Astrocyte (in vitro differentiated cells and primary cell): ENCODE data around the gene CLEC4G.

Source experiments
- CTCF ChIP-seq: IDR thresholded peaks from 2 replicates; pipeline ENCODE4 v1.5.1; 2011; ENCODE audit warnings: low read depth, mild to moderate bottlenecking, inconsistent platforms, low read length, moderate library complexity; ENCODE audit not compliant: insufficient read depth
- EZH2 ChIP-seq: IDR thresholded peaks from 2 replicates; pipeline ENCODE4 v1.6.1; 2012; ENCODE audit warnings: mild to moderate bottlenecking, low read length, inconsistent platforms; ENCODE audit not compliant: insufficient read depth

GRCh38 chr19:7739801-7740681 lies 8.1 kb upstream of the CLEC4G start:
- TF ChIP-seq CTCF = no peak
- no peak for TF ChIP-seq EZH2
